COLO668 (cell line): ENCODE measurements around the gene TOP2A.
"Not testable (repeated sequence)": the region's sequence is repeated elsewhere in the genome, so short reads cannot be mapped to it uniquely, and the experiment has no call there.

Experiments used
- DNase-seq: peaks from one replicate; lab custom pipeline; 2025; ENCODE audit not compliant: unreplicated experiment; lab: John Stamatoyannopoulos, UW

TOP2A gene

GRCh38 chr17:40432864-40433528 is 15.3 kb upstream of the TOP2A start:
- DNase-seq, result no peak

DNA sequence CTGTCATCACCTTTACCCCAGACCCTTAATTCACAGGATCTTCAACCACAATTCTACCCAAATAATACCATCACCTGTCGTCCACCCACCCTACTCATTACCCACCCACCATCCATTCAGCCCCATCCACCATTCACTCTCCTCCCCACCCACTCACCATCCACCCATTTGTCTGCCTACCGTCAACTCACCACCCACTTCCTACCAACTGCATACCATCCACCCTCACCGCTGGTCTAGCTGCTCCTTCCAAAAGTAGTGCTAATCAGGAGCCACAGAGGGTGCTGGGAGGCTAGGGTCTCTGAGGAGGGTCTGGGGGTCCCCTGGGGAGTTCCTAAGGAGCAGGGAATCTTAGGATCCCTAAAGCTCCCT is 13.5 kb upstream of the TOP2A start:
- no peak for DNase-seq

GRCh38 chr17:40430272-40431230 is 12.9 kb upstream of the TOP2A start:
- no peak for DNase-seq

GRCh38 chr17:40427002-40427491 is 9.4 kb upstream of the TOP2A start:
- no peak for DNase-seq

DNA sequence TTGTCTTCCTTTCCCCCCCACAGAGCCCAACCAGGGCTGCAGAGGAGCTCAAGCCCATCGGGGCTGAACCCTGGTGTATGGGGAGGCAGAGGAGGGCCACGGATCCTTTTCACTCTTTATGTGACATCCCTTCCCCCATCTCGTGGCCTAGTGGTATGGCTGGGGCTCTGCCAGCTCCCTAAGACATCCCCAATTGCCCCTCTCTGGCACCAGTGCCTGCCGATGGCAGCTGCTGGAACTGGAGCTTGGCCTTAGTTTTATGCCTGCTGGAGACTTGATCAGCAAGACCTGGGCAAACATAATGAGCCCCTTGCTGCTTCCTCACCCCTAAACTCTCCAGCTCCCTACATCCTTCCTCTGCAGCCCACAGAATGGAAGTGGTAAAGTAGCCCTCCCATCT is 8.0 kb upstream of the TOP2A start:
- no peak for DNase-seq

- DNase-seq, result no peak
Observed at GRCh38 chr17:40422990-40423633, 5.4 kb upstream of the TOP2A start.

DNA sequence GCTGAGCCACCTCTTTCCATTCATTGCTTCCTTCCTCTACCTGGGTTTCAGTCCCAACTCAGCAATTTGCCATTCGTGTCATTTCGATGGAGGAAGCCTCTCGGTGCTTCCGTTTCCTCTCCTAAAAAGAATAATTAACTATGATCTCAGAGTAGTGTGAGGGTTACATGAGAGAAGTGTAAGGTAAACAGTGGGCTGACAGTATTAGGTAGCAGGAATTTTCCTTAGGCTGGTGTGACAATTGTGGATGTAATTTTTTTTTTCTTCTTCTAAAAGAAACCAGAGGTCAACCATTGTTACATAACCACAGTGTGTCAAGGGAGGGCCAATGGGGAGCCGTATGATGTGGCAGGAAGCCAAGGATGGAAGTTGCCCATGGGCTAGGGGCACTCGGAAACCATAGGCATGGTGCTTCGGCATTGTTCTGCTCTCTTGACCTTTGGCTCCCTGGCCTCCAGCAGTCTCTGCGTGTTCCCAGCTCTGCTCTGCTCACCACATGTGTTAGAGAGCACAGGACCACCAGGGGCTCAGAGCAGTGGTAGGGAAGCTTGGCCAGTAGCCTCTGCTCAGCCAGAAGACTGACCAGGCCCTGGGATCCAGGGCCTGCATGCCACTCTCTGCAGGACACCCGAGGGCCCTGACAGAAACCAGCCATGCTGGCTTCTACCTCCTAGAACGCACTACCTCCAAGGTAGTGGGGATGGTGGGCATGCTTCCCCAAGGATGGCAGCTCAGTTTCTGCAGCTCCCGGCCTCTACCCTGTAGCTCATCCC is 2.0 kb upstream of the TOP2A start:
- DNase-seq, result peak; percentile 56

GRCh38 chr17:40418428-40418706 is 671 bp upstream of the TOP2A start:
- no peak for DNase-seq

- peak; percentile 39 for DNase-seq
Observed at GRCh38 chr17:40417258-40417608, 463 bp downstream of the TOP2A start.

GRCh38 chr17:40416671-40417070 is 1.0 kb downstream of the TOP2A start:
- no peak for DNase-seq

- DNase-seq, result no peak
Observed at GRCh38 chr17:40415390-40415789, 2.3 kb downstream of the TOP2A start.

GRCh38 chr17:40414312-40414711 is 3.4 kb downstream of the TOP2A start:
- not testable (repeated sequence) for DNase-seq

DNA sequence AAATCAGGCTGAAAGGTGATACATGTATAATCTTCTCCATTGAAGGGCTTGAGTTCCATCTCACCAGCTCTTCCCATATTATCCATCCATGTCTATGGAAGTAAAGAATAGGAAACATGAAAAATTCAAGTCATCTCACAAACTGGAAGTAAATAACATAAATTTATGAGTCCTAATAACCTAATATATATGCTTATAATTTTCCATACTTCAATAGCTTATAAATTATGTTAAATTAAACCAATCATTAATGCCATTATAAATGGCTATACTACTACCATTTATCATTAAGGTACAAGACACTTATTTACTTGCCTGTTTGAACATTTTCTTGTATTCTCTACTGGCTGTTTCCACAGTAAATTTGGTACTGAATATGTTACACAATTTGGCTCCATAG is 4.8 kb downstream of the TOP2A start:
- DNase-seq, result no peak

DNA sequence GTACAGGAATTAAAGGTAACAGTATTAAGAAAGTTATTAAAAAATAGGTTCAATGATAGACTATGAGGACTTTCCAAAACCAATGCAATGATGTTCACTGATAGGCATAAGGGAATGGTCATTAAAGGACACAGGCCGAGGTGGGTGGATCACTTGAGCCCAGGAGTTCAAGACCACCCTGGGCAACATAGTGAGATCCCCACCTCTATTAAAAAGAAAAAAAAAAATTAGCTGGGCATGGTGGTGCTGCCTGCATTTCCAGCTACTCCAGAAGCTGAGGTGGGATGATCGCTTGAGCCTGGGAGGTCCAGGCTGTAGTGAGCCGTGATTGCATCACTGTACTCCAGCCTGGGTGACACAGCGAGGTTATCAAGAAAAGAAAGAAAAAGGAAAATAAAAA is 5.9 kb downstream of the TOP2A start:
- no peak for DNase-seq

GRCh38 chr17:40410082-40410481 is 7.6 kb downstream of the TOP2A start:
- DNase-seq, result no peak

DNA sequence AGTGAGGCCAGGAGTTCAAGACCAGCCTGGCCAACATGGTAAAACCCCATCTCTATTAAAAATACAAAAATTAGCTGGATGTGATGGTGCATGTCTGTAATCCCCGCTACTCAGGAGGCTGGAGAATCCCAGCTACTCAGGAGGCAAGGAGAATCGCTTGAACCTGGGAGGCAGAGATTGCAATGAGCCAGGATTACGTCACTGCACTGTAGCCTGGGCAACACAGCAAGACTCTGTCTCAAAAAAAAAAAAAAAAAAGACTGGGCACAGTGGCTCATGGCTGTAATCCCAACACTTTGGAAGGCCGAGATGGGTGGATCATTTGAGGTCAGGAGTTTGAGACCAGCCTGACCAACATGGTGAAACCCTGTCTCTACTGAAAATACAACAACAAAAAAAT is 8.2 kb downstream of the TOP2A start:
- DNase-seq, result not testable (repeated sequence)

- no peak for DNase-seq
Observed at GRCh38 chr17:40407460-40407859, 10.2 kb downstream of the TOP2A start.

- DNase-seq, result no peak
Observed at GRCh38 chr17:40404003-40404402, 13.7 kb downstream of the TOP2A start.

GRCh38 chr17:40402668-40403067 is 15.0 kb downstream of the TOP2A start:
- DNase-seq, result no peak

DNA sequence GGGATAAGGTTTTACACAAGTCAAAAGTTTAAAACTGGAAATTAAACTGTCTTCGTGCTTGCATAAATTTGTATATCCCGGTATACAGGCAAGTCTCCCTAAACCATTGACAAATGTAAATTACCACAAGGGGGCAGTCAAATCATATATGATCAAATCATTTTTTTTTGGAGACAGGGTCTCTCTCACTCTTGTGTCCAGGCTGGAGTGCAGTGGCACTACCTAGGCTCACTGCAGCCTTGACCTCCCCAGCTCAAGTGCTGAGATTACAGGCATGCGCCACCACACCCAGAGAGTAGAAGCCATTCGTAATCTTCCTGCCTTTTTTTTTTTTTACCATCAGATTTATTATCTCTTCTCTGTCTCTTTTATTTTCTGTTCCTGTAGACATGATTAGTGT is 18.5 kb downstream of the TOP2A start:
- no peak for DNase-seq

GRCh38 chr17:40386555-40386954 is 31.1 kb downstream of the TOP2A start:
- DNase-seq, result not testable (repeated sequence)
